Measurements from ENCODE around the gene FOXF2.

The FOXF2 gene

GRCh38 chr6:1378065-1379016, 11.0 kb upstream of the FOXF2 start:
- DNase-seq (ENCODE audit: low read depth in 2 of 2) = no peak

GRCh38 chr6:1379017-1379787, 10.2 kb upstream of the FOXF2 start:
- DNase-seq (ENCODE audit: low read depth in 2 of 2) = no peak

DNA sequence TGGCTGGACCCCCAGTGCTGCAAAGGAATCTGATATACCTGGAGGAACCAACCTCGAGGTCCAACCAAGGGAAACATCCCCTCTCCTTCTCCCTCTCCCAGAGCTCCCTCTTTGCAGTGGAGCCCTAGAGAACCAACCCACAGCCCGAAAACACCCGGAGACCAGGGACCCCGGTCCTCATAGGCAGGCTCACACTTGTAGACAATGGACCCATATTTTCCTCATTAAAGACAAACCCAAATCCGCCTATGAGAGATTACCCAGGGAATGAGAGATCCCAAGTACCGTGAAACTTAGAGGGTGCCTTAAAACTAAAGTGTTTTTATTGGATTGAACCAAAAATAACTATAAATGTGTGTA, 9.6 kb upstream of the FOXF2 start:
- no peak for DNase-seq (ENCODE audit: low read depth in 2 of 2)

- no peak for DNase-seq (ENCODE audit: low read depth in 2 of 2)
Measured at GRCh38 chr6:1380625-1381427, 8.6 kb upstream of the FOXF2 start.

GRCh38 chr6:1381481-1382330, 7.7 kb upstream of the FOXF2 start:
- peak in 1 of 2 donors; percentile 16 for DNase-seq (ENCODE audit: low read depth in 2 of 2)

DNA sequence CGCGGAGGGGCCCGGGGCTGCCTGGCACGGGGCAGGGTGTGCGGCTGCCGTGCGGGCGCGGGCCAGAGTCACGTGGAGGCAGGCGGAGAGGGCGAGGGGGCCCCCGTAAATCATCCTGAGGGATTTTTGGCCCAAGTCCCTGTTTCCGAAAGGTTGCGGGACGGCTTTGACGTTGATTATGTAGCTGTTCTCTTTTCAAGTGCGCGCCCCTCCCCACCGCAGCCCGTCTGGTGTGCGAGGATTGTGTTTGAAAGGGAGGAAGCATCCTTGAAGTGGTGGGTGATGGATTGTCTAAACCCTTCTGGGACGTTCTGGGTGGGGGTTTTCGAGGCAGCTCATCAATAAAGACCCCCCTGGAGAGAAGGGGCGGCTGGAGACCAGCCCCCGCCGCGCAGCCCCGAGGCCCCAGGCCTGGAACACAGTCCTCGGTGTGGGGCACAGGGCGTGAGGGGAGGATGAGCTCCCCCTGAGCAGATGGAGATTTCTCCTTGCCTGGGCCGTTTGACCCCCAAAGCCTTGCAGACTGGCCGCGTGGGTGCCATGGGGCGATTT, 7.0 kb upstream of the FOXF2 start:
- no peak for DNase-seq (ENCODE audit: low read depth in 2 of 2)

- DNase-seq (ENCODE audit: low read depth in 2 of 2) = no peak
Measured at GRCh38 chr6:1382883-1383728, 6.3 kb upstream of the FOXF2 start.

DNA sequence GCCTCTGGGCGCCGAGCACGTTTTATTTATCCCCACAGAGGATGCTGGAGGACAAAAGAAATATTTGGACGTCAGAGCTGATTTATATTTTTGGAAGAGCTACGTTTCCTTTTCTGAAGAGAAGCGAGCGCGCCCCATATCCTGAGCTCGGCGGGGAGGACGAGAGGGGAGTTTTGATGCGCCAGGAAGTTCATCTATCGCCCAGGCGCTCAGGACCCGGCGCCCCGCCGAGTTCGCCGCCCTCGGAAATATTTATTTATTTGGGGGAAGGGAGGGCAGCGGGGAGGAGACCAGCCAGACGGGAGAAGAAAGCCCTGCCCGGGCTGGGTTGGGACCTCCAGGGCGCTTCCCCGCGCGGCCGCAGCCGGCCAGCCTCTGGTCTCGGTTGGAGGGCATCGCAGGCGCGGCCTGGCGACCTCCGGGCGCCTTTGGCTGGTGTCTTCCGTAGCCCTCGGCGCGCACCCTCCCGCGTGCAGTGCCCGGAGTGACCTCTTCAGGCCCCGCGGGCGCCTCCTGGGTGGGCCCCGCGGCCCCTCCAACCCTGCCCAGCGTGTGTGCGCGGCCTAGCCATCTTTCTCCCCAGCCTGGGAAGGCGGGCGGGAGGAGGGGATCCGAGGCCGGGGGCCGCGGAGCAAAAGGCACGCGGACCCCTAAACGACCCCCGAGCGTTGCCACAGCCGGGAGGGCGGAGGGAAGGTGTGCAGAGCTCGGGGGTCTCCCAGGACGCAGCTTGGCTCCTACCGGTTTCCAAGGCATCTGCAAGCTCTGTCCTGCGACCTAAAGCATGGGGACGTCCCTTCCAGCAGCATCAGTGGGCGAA, 5.4 kb upstream of the FOXF2 start:
- no peak for DNase-seq (ENCODE audit: low read depth in 2 of 2)

DNA sequence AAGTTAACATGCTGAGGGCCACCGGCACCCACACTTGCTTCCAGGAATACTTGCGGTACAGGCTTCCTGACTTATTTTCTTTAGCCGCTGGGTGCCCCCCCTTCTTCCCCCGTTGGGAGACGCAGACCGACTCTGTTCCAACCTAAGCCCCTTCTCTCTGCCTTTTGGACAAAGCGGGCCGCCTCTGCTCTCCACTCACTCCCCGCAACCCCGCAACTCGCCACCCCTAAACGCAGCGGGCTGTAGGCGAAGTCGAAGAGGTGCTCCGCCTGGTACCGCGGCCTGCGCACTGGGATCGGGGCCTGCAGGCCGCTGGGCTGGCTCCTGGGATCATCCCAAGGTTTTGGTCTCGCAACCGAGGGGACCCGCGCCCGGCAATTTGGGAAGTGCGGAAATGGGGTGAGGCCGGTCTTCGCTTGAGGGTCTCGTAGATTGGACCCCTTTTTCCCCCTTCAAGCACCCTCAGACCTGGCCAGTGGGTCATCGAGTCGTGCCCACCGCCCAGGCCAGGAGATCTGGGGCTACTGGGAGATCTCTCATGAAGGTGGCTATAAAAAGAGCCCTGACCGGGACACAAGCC, 4.7 kb upstream of the FOXF2 start:
- DNase-seq (ENCODE audit: low read depth in 2 of 2) = no peak

GRCh38 chr6:1385129-1386037, 4.0 kb upstream of the FOXF2 start:
- DNase-seq (ENCODE audit: low read depth in 2 of 2) = no peak

- no peak for DNase-seq (ENCODE audit: low read depth in 2 of 2)
Measured at GRCh38 chr6:1386038-1386709, 3.2 kb upstream of the FOXF2 start.

- no peak for DNase-seq (ENCODE audit: low read depth in 2 of 2)
Measured at GRCh38 chr6:1387538-1387875, 1.9 kb upstream of the FOXF2 start.

- DNase-seq (ENCODE audit: low read depth in 2 of 2) = no peak
Measured at GRCh38 chr6:1387876-1388629, 1.3 kb upstream of the FOXF2 start.

DNA sequence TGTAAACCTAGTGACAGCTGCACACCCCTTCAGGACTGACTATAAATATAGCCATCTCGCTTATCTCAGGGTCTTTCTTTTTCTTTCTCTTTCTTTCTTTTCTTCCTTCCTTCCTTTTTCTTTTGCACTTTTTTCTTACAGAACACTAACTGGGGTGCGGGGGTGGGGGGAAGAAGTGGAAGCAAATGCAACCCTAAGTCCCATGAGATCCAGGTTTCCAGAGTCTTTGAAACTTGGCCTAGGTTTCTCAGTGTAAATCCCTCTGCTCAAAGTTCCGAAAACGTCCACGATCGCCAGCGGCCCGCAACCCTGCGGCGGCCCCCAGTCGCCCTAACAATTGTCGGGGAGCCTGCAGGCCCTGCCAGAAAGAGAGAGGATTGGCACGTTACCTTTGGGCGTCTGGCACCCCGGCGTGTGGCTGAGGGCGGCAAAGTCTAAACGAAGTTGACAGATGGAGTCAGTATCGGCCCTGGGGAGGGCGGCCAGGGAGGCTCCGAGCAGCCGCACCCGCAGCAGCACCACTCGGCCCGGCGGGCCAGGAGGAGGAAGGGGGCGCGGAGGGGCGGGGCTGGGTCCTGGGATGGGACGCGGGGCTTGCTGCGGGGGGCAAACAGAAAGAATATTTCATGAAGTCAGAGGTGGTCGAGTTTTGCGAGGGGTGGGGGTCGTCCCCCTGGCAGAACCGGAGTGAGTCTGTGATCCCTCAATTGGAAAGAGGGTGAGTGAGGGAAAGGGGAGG, 577 bp upstream of the FOXF2 start:
- no peak for DNase-seq (ENCODE audit: low read depth in 2 of 2)

- DNase-seq (ENCODE audit: low read depth in 2 of 2) = no peak
Measured at GRCh38 chr6:1390133-1390945, 963 bp downstream of the FOXF2 start.

All from stimulated activated CD8-positive, alpha-beta memory T cell treated with anti-CD3 and anti-CD28 coated beads, Interleukin-7, amount 100 ng/mL, for 4 hours (primary cell).